PFSK-1 (cell line): ENCODE results near the gene C2.
A peak's percentile ranks its signal among the peaks of the same experiment; 100 is the strongest.

Experiments
- FOXP2 ChIP-seq: optimal IDR thresholded peaks from 2 replicates; pipeline ENCODE3; 2011; ENCODE audit warnings: borderline replicate concordance, control low read depth, inconsistent platforms; ENCODE audit not compliant: insufficient read depth; ENCODE audit errors: extremely low read length, extremely low read depth
- POLR2AphosphoS5 ChIP-seq: IDR thresholded peaks from 2 replicates; pipeline ENCODE4 v1.6.1; 2012; ENCODE audit warnings: low read depth, mild to moderate bottlenecking, control low read depth, low read length, moderate library complexity
- SIN3A ChIP-seq: IDR thresholded peaks from 2 replicates; pipeline ENCODE4 v1.6.1; 2012; ENCODE audit warnings: mild to moderate bottlenecking, low read length, moderate library complexity, borderline replicate concordance; ENCODE audit not compliant: insufficient read depth
- TAF1 ChIP-seq: IDR thresholded peaks from 2 replicates; pipeline ENCODE4 v1.6.1; 2012; ENCODE audit warnings: low read length, control low read depth, borderline replicate concordance; ENCODE audit not compliant: insufficient read depth
- TF ChIP-seq, protein P1 (sequence below), 2 experiments: IDR thresholded peaks; 2 replicates each; pipeline versions ENCODE4 v1.6.1 to v1.8.0; 2011 to 2012; ENCODE audit warnings: low read depth in 2 of 2, low read length in 2 of 2, control low read depth in 1 of 2, inconsistent platforms in 1 of 2, mild to moderate bottlenecking in 1 of 2, moderate library complexity in 1 of 2; ENCODE audit not compliant: insufficient read depth in 1 of 2

Gene C2

DNA sequence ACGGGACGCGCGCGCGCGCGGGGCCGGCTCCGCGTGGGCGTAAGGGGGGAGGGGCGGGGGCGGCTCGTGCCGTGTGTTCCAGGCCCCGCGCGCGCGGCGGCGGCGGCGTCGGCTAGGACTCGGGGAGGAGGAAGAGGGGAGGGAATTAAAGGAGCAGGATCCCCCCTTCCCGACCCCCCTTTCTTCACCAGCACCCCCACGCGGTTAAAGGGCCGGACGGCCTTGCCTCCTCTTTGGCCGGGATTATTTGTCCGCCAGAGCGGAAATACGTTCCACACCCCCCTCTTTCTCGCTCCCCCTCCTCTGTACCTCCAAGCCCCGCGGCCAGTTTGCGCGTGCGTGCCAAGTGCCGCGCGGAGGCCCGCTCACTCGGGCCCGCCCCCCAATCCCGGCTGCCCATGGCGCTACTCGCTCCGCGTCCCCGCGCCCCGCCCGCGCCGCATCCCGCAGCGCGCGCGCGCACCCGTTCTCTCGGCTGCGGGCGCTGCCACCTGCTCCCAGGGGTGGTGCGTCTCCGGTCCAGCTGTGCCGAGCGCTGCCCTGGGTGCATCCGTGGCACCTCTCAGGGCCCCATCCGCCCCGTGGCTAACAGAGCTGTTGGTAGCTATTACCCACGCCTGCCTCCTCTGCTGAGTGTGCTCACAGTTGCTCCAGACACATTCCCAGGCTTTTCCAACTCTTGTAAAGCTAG is 25.4 kb upstream of the C2 start, which contains the start of gene ZBTB12:
Gene ZBTB12 (minus strand): TSS at position 134 of the 691 bp plus-strand sequence. CDS start 781 bp downstream, outside the sequence.
- TF ChIP-seq TAF1 (0 out of 2 replicates have a peak, but pooled peaks have one; percentile 49), SIN3A (peak; percentile 34; the same call in 1 of the 2 replicates), FOXP2 (peak; percentile 71), POLR2AphosphoS5 (peak; percentile 53; the same call in 1 of the 2 replicates)
- TF ChIP-seq, protein P1, sequence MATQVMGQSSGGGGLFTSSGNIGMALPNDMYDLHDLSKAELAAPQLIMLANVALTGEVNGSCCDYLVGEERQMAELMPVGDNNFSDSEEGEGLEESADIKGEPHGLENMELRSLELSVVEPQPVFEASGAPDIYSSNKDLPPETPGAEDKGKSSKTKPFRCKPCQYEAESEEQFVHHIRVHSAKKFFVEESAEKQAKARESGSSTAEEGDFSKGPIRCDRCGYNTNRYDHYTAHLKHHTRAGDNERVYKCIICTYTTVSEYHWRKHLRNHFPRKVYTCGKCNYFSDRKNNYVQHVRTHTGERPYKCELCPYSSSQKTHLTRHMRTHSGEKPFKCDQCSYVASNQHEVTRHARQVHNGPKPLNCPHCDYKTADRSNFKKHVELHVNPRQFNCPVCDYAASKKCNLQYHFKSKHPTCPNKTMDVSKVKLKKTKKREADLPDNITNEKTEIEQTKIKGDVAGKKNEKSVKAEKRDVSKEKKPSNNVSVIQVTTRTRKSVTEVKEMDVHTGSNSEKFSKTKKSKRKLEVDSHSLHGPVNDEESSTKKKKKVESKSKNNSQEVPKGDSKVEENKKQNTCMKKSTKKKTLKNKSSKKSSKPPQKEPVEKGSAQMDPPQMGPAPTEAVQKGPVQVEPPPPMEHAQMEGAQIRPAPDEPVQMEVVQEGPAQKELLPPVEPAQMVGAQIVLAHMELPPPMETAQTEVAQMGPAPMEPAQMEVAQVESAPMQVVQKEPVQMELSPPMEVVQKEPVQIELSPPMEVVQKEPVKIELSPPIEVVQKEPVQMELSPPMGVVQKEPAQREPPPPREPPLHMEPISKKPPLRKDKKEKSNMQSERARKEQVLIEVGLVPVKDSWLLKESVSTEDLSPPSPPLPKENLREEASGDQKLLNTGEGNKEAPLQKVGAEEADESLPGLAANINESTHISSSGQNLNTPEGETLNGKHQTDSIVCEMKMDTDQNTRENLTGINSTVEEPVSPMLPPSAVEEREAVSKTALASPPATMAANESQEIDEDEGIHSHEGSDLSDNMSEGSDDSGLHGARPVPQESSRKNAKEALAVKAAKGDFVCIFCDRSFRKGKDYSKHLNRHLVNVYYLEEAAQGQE (IDR thresholded peaks at IDR 0.05; ENCODE audit: insufficient read depth in 1 of 2, low read depth in 2 of 2, low read length in 2 of 2): 0 out of 4 replicates have a peak, but pooled peaks have one; percentile 3 to 32

DNA sequence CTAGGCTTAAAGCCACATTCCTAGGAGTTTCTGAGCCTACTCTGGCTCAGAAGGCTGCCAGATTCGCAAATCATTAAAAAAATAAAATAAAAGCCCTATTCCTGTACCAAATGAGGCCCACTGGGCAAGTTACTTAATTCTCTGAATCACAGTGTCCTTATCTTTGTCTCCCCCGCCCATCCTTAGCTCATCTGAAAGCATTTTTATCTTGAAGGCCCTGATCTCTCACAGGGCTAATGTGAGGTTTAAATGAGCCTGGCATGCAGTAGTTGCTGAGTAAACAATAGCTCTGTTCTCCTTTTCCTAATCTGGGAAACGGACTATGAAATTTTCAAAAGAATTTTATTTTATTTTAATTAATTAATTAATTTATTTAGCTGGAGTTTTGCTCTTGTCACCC is 23.6 kb upstream of the C2 start:
- TF ChIP-seq, protein P1 (IDR thresholded peaks at IDR 0.05; ENCODE audit: insufficient read depth in 1 of 2, low read depth in 2 of 2, low read length in 2 of 2): no peak
- no peak for TF ChIP-seq FOXP2
- TF ChIP-seq TAF1: no peak
- TF ChIP-seq POLR2AphosphoS5: no peak
- TF ChIP-seq SIN3A: no peak

DNA sequence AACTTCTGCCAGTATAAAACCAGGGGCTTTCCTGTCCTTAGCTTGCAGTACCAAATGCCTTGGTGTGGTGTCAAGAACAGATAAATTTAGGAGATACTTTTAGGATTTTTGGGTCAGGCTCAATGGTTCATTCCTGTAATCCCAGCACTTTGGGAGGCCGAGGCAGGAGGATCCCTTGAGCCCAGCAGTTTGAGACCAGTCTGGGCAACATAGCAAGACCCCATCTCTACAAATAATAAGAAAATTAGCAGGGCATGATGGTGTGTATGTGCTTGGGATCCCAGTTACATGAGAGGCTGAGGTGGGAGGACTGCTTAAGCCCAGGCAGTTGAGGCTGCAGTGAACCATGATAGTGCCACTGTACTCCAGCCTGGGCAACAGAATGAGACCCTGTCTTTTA is 22.5 kb upstream of the C2 start:
- TF ChIP-seq POLR2AphosphoS5 (no peak), FOXP2 (no peak), TAF1 (no peak), SIN3A (no peak)
- TF ChIP-seq, protein P1 (IDR thresholded peaks at IDR 0.05; ENCODE audit: insufficient read depth in 1 of 2, low read depth in 2 of 2, low read length in 2 of 2): no peak

DNA sequence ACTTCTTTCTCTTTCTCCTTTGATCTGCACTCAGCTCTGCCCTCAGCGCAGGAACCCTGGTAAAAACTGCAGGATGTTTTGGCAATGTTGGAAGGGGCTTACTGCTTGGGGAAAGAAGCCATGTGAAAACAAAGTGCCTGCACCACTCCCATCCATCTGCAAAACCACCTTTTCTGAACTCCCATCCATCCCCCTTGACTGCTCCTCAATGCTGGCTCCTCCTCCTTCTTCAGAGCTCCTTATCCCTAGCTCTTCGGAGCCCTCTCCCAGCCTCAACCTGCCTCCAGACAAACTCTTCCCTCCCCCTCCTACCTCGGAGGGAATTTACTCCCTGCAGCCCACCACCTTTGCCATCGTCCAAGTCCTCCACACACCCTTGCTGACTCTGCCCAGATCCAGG is 21.4 kb upstream of the C2 start:
- TF ChIP-seq POLR2AphosphoS5 (no peak), SIN3A (no peak), TAF1 (no peak), FOXP2 (no peak)
- TF ChIP-seq, protein P1 (IDR thresholded peaks at IDR 0.05; ENCODE audit: insufficient read depth in 1 of 2, low read depth in 2 of 2, low read length in 2 of 2): no peak

DNA sequence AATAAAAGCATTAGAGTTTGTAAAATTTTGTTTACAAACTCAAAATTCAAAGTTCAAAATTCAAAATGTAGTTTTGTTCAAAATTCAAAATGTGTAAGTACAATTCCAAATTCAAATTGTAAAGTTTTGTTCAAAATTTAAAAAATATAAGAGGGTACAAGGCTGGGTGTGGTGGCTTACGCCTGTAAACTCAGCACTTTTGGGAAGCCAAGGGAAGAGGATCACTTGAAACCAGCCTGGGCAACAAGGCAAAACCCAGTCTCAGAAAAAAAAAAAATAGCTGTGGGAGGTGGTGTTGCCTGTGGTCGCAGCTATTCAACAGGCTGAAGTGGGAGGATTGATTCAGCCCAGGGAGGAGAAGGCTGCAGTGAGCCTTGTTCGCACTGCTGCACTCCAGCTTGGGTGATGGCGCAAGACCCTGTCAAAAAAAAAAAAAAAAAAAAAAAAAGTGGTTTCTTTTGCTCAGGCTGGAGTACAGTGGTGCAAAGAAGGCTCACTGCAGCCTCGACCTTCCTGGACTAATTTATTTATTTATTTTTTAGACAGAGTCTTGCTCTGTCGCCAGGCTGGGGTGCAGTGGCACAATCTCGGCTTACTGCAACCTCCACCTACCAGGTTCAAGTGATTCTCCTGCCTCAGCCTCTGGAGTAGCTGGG is 20.2 kb upstream of the C2 start:
- TF ChIP-seq SIN3A (no peak), TAF1 (no peak), FOXP2 (no peak), POLR2AphosphoS5 (no peak)
- TF ChIP-seq, protein P1 (IDR thresholded peaks at IDR 0.05; ENCODE audit: insufficient read depth in 1 of 2, low read depth in 2 of 2, low read length in 2 of 2): no peak
